Kidney epithelial cell (primary cell): ENCODE results near the gene TTLL5. TPM values are rescaled to one million over a fixed set of nuclear protein-coding genes. Genes with fewer than 3 reads are reported as not detected.

Experiments used
- DNase-seq: peaks from one replicate; pipeline ENCODE4 v3.0.0-alpha.2; 2010; ENCODE audit warnings: low read depth
- H3K27me3 ChIP-seq: 2 replicates; pipeline ENCODE4 v1.6.0; 2011; ENCODE audit warnings: low read length; ENCODE audit not compliant: control insufficient read depth, insufficient read depth
- H3K36me3 ChIP-seq: 2 replicates; pipeline ENCODE4 v1.5.1; 2011; ENCODE audit warnings: low read length; ENCODE audit not compliant: control insufficient read depth, insufficient read depth
- H3K4me3 ChIP-seq: 2 replicates; pipeline ENCODE4 v1.5.1; 2011; ENCODE audit warnings: low read depth, mild to moderate bottlenecking, control low read depth, low read length
- total RNA-seq: library from RNA; depleted of rRNA; stranded (reverse); fragments of >200 nt; gene quantifications from 2 replicates; pipeline ENCODE4 v1.2.3, GENCODE V29; 2015
- TF ChIP-seq, protein P1 (sequence below): IDR thresholded peaks from 2 replicates; pipeline ENCODE4 v1.5.1; 2011; ENCODE audit warnings: mild to moderate bottlenecking, moderate library complexity, low read length, control low read depth, inconsistent platforms; ENCODE audit not compliant: insufficient read depth, poor library complexity, severe bottlenecking

Gene TTLL5
- total RNA-seq, 1 donor from 2014 or later, result 24.7 TPM

DNA sequence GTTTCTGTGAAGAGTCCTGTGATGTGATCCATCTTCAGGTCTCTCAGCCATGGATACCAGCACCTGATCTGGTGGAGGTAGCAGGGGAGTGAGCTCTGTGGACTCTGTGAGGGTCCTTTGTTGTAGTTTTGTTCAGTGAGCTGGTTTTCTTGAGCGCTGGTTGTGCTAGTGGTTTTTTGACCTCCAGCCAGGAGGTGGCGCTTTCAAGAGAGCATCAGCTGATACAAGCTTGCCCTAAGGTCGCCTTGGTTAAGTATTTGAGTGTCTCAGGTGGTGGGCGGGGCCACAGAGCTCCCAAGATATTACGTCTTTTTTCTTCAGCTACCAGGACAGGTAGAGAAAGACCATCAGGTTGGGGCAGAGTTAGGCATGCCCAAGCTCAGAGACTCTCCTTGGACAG is 139.7 kb downstream of the TTLL5 start:
- no peak overlapping the region for H3K4me3 ChIP-seq
- TF ChIP-seq, protein P1, sequence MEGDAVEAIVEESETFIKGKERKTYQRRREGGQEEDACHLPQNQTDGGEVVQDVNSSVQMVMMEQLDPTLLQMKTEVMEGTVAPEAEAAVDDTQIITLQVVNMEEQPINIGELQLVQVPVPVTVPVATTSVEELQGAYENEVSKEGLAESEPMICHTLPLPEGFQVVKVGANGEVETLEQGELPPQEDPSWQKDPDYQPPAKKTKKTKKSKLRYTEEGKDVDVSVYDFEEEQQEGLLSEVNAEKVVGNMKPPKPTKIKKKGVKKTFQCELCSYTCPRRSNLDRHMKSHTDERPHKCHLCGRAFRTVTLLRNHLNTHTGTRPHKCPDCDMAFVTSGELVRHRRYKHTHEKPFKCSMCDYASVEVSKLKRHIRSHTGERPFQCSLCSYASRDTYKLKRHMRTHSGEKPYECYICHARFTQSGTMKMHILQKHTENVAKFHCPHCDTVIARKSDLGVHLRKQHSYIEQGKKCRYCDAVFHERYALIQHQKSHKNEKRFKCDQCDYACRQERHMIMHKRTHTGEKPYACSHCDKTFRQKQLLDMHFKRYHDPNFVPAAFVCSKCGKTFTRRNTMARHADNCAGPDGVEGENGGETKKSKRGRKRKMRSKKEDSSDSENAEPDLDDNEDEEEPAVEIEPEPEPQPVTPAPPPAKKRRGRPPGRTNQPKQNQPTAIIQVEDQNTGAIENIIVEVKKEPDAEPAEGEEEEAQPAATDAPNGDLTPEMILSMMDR, result no peak
- no peaks in the 10 kb centered on the region for H3K27me3 ChIP-seq
- H3K36me3 ChIP-seq, result no peaks in the 10 kb centered on the region
- no peak for DNase-seq

DNA sequence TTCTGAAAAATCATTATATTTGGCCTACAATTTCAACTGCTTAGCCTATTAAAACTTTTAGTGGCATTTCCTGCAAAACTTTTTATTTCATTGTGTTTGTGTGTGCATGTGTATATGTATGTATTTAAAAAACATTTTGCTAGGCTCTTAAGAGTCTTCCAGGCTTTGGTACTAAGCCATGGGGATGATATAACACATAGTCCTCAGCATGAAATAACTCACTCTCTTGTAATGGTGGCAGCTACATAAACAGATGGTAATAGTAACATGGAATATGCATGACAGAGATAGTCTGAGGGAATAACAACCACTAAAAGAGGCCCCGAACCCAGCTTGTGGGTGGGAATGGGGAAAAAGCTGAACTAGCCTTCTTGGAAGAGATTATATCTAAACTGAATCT is 141.4 kb downstream of the TTLL5 start:
- Histone ChIP-seq H3K4me3 (no peak overlapping the region), H3K36me3 (no peaks in the 10 kb centered on the region), H3K27me3 (no peaks in the 10 kb centered on the region)
- TF ChIP-seq, protein P1, result no peak
- no peak for DNase-seq

DNA sequence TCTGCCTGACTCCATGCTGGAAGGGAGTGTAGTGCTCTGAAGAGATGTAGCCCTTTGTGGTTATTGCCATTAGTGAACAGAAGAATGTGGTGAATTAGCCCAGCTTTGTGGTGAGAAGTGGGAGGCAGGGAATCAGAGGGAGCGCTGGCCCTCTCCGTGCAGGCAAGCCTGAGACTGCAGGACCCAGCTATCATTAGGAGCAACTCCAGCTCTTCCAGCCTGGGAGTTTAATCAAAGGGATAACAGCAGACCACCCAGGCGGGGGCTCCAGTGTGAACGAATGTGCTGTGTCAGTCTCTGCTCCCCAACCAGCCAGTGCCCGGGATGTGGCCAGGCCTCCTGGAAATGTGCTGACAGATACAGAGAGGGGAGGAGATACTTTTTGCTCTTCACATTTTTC is 142.7 kb downstream of the TTLL5 start:
- TF ChIP-seq, protein P1, result no peak
- DNase-seq, result no peak
- no peaks in the 10 kb centered on the region for H3K27me3 ChIP-seq
- no peaks in the 10 kb centered on the region for H3K36me3 ChIP-seq
- H3K4me3 ChIP-seq, result no peak overlapping the region

DNA sequence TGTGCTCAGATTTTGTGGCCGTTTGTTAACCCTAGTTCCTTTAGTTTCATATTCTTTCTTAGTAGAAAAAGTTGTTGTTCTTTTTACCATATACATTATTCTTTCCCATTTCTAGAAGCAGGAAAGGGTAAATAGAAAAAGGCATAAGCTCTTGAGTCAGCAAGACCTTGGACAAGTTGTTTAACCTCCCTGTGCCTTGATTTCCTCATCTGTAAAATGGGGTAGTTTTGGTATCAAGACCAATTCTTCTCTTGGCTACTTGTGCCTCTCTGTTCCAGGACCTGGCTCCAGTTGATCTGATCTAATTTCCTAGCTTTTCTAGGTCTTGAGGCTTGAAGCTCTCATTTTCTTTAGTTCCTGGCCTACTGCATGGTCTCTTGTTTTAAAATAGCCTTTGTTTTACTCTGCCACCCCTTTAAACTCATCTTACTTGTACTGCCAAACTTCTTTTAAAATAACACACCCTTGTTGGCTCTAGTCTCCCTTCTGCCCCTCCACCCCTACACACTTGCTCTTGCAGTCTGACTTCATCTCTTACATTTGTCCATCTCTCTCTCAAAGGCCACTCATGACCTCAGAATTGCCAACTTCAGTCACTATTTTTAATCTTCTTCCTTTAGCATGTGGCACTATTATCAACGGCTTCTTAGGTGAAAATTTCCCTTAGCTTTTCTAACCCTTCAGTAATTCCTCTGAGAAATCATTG is 143.7 kb downstream of the TTLL5 start:
- no peaks in the 10 kb centered on the region for H3K27me3 ChIP-seq
- no peak for DNase-seq
- H3K36me3 ChIP-seq, result no peaks in the 10 kb centered on the region
- H3K4me3 ChIP-seq, result no peak overlapping the region
- TF ChIP-seq, protein P1, result no peak

GRCh38 chr14:75805646-75806045 is 144.6 kb downstream of the TTLL5 start:
- DNase-seq, result no peak
- Histone ChIP-seq H3K4me3 (no peak overlapping the region), H3K36me3 (no peaks in the 10 kb centered on the region), H3K27me3 (no peaks in the 10 kb centered on the region)
- TF ChIP-seq, protein P1, result no peak

DNA sequence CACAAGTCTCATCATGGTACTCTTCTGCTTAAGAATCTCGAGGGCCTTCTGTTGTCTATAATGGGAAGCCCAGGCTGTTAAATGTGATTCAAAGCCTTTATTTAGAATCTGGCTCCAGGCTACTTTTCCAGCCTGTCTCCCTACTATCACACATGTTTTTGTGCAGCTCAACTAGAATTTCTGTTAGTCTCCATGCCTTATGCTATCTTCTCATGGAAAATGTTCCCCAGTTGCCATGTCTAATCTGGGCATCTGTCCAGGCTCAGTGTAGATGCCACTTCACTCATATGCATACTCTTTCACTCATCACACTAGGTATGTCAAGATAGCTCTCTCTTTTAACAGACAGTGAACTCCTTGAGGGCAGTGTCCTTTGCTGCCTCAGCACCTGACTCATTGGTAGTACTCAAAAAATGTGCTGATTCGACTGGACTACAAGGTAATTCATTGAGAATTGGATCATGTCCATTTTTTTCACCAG is 145.3 kb downstream of the TTLL5 start:
- no peaks in the 10 kb centered on the region for H3K27me3 ChIP-seq
- DNase-seq, result no peak
- no peak overlapping the region for H3K4me3 ChIP-seq
- no peaks in the 10 kb centered on the region for H3K36me3 ChIP-seq
- TF ChIP-seq, protein P1, result no peak
